Skin epidermis (tissue), 12 donors: ENCODE data around the gene ZNF235.
"Not testable (repeated sequence)": the region's sequence is repeated elsewhere in the genome, so short reads cannot be mapped to it uniquely, and the experiment has no call there.

Experiments used
- H3K27ac ChIP-seq, 21 experiments: fragments of 200-600 bp; sonication (generic) in 11 of 21; one replicate each; pipeline ENCODE4 v1.5.0; 2020; ENCODE audit warnings: mild to moderate bottlenecking in 3 of 21, inconsistent platforms in 2 of 21, moderate library complexity in 2 of 21
- H3K4me3 ChIP-seq, 7 experiments: fragments of 200-600 bp; sonication (generic) in 2 of 7; one replicate each; pipeline ENCODE4 v1.5.0; 2020; ENCODE audit warnings: inconsistent platforms in 2 of 7, mild to moderate bottlenecking in 2 of 7, moderate library complexity in 1 of 7

Gene ZNF235

GRCh38 chr19:44258835-44259413 is 45.9 kb downstream of the ZNF235 start:
- Histone ChIP-seq H3K4me3 (peak overlapping the region in 1 of 7 experiments; percentile 9), H3K27ac (no peak overlapping the region)

GRCh38 chr19:44258136-44258535 is 46.7 kb downstream of the ZNF235 start:
- H3K27ac ChIP-seq, result no peak overlapping the region
- no peak overlapping the region for H3K4me3 ChIP-seq

- Histone ChIP-seq H3K4me3 (no peak overlapping the region), H3K27ac (no peak overlapping the region)
Measured at GRCh38 chr19:44255705-44256411, 49.0 kb downstream of the ZNF235 start.

- Histone ChIP-seq H3K4me3 (no peak overlapping the region), H3K27ac (no peak overlapping the region)
Measured at GRCh38 chr19:44254496-44254895, 50.3 kb downstream of the ZNF235 start.

GRCh38 chr19:44253392-44253791 is 51.4 kb downstream of the ZNF235 start:
- H3K4me3 ChIP-seq, H3K27ac ChIP-seq: not testable (repeated sequence)

GRCh38 chr19:44252332-44252731 is 52.5 kb downstream of the ZNF235 start:
- not testable (repeated sequence) for H3K27ac ChIP-seq, H3K4me3 ChIP-seq

GRCh38 chr19:44236384-44236783 is 68.4 kb downstream of the ZNF235 start:
- H3K4me3 ChIP-seq, result no peak overlapping the region
- no peak overlapping the region for H3K27ac ChIP-seq
